GM21423 (cell line): ENCODE results near the gene DDX1.

Experiments
- ATAC-seq: cut with Tn5 transposase; IDR thresholded peaks from one replicate; pipeline ENCODE4 v1.9.1; 2021; ENCODE audit warnings: mild to moderate bottlenecking, moderate library complexity; ENCODE audit not compliant: unreplicated experiment

Gene DDX1

GRCh38 chr2:15626967-15627366 lies 35.3 kb downstream of the DDX1 start:
- no peak for ATAC-seq

- ATAC-seq: no peak
Measured at GRCh38 chr2:15627817-15628684, 36.4 kb downstream of the DDX1 start.

GRCh38 chr2:15628899-15629855 lies 37.5 kb downstream of the DDX1 start:
- no peak for ATAC-seq

- ATAC-seq: no peak
Measured at GRCh38 chr2:15630121-15630977, 38.7 kb downstream of the DDX1 start.

- no peak for ATAC-seq
Measured at GRCh38 chr2:15630978-15631719, 39.5 kb downstream of the DDX1 start.

- ATAC-seq: no peak
Measured at GRCh38 chr2:15631883-15632282, 40.2 kb downstream of the DDX1 start.

- no peak for ATAC-seq
Measured at GRCh38 chr2:15633043-15633970, 41.6 kb downstream of the DDX1 start.

GRCh38 chr2:15633971-15634346 lies 42.3 kb downstream of the DDX1 start:
- ATAC-seq: no peak

- ATAC-seq: no peak
Measured at GRCh38 chr2:15634846-15635490, 43.3 kb downstream of the DDX1 start.

- peak; percentile 82 for ATAC-seq
Measured at GRCh38 chr2:15636972-15637785, 45.5 kb downstream of the DDX1 start.

GRCh38 chr2:15638720-15639119 lies 47.1 kb downstream of the DDX1 start:
- no peak for ATAC-seq

GRCh38 chr2:15639323-15640251 lies 47.9 kb downstream of the DDX1 start:
- no peak for ATAC-seq

- ATAC-seq: no peak
Measured at GRCh38 chr2:15640261-15640711, 48.6 kb downstream of the DDX1 start.

- no peak for ATAC-seq
Measured at GRCh38 chr2:15640784-15641183, 49.1 kb downstream of the DDX1 start.

- ATAC-seq: no peak
Measured at GRCh38 chr2:15641530-15641982, 49.9 kb downstream of the DDX1 start.

GRCh38 chr2:15642011-15642814 lies 50.5 kb downstream of the DDX1 start:
- ATAC-seq: no peak
